ENCODE measurements around the gene CDH4. TPM values are rescaled to one million over a fixed set of nuclear protein-coding genes. Genes with fewer than 3 reads are reported as not detected.

Gene CDH4
- total RNA-seq, 1 experiment from 2014 or later: 25.0 TPM

DNA sequence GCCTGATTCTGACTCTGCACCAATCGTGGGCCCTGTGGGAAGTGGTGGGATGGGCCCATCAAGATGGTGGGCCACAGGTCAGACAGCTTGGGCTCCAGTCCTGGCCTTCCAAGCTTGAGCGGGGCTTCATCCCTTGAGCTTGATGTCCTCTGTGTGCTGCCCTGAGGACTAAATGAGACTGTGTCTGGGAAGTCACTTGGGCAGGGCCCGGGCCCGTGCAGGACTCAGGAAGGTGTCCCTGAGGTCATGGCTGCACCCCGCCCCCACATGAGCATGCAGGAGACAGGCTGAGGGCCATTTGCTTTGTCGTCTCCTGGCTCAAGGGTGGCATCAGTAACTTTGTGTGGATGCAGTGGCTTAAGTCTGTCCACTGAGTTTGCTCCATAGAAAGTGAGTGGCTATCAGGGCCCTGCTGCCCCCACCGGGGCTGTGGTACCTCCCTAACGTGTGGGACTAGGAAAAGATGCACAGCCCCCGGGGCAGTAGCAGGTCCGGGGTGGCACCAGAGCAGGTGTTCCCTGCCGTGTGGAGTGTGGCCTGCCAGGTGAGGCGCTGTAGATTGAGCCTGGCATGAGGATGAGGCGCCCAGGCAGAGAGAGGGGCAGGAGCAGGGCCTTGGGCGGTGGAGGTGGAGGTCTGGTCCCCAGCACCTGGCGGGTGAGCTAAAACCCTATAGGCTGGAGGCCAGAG lies 515.0 kb downstream of the CDH4 start:
- CTCF ChIA-PET: interaction anchor here (0.6 kb wide), 1 partner anchor 109 kb away, joined by 3 read pairs; no protein-coding TSS in a partner anchor
- no peaks in the 10 kb centered on the region for H3K4me1 Mint-ChIP-seq (ENCODE audit: insufficient read depth, unreplicated experiment)
- DNase-seq (ENCODE audit: unreplicated experiment): no peak
- H3K27me3 Mint-ChIP-seq (ENCODE audit: insufficient read depth, unreplicated experiment): no peaks in the 10 kb centered on the region
- TF ChIP-seq, protein P1, sequence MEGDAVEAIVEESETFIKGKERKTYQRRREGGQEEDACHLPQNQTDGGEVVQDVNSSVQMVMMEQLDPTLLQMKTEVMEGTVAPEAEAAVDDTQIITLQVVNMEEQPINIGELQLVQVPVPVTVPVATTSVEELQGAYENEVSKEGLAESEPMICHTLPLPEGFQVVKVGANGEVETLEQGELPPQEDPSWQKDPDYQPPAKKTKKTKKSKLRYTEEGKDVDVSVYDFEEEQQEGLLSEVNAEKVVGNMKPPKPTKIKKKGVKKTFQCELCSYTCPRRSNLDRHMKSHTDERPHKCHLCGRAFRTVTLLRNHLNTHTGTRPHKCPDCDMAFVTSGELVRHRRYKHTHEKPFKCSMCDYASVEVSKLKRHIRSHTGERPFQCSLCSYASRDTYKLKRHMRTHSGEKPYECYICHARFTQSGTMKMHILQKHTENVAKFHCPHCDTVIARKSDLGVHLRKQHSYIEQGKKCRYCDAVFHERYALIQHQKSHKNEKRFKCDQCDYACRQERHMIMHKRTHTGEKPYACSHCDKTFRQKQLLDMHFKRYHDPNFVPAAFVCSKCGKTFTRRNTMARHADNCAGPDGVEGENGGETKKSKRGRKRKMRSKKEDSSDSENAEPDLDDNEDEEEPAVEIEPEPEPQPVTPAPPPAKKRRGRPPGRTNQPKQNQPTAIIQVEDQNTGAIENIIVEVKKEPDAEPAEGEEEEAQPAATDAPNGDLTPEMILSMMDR (IDR thresholded peaks at IDR 0.05; ENCODE audit: unreplicated experiment): no peak
- no TSS peak for BruUV-seq (replicated peaks)
- POLR2A ChIA-PET: no interaction called here
- H3K36me3 Mint-ChIP-seq (ENCODE audit: insufficient read depth, unreplicated experiment): peaks cover 5% of the 10 kb centered on the region
- intact Hi-C loops (cut with micrococcal nuclease): no loop called here
- no peaks in the 10 kb centered on the region for H3K9me3 Mint-ChIP-seq (ENCODE audit: unreplicated experiment)
- H3K4me3 Mint-ChIP-seq (ENCODE audit: unreplicated experiment): no peak overlapping the region
- no peak overlapping the region for H3K27ac Mint-ChIP-seq (ENCODE audit: low read depth, unreplicated experiment)

DNA sequence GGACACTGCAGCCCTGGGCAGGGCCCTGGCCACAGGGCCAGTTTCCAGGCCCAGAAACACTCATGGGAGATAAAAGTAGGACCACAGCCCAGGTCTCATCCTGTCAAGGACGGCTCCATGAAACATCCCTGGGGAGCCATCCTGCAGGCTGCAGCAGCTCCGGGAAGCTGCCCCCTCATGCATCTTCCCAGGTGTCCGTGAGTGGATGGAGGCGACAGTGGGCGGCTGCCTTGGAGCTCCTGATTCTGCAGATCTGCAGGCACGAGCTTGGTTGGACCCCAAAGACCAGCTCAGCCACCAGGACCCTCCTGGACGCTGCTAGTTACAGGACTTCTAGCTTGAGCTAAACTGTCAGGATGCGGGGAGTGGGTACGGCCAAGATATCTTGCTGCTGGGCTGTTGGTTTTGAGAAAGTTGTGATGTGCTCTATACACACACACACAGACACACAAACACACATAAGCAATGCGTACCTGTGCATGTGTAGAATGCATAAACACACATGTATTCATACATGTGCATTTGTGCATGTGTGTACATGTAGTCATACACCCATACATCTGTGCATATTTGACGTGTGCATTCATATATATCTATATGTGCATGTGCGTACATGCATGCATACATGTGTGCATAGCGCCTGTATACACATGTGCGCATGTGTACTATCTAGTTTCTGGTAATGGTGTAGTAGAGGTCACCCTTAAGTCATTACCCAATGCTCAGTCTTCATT lies 515.9 kb downstream of the CDH4 start:
- DNase-seq (ENCODE audit: unreplicated experiment): no peak
- Mint-ChIP-seq H3K4me1 (ENCODE audit: insufficient read depth, unreplicated experiment) (no peaks in the 10 kb centered on the region), H3K36me3 (ENCODE audit: insufficient read depth, unreplicated experiment) (peaks cover 5% of the 10 kb centered on the region), H3K4me3 (ENCODE audit: unreplicated experiment) (no peak overlapping the region), H3K9me3 (ENCODE audit: unreplicated experiment) (no peaks in the 10 kb centered on the region), H3K27ac (ENCODE audit: low read depth, unreplicated experiment) (no peak overlapping the region), H3K27me3 (ENCODE audit: insufficient read depth, unreplicated experiment) (no peaks in the 10 kb centered on the region)
- intact Hi-C loops (cut with micrococcal nuclease): no loop called here
- ChIA-PET CTCF (interaction anchor here (0.6 to 0.7 kb wide), 3 partner anchors 110 to 241 kb away, joined by 3 read pairs; no protein-coding TSS in a partner anchor), POLR2A (no interaction called here)
- TF ChIP-seq, protein P1 (IDR thresholded peaks at IDR 0.05; ENCODE audit: unreplicated experiment): no peak
- BruUV-seq (replicated peaks): no TSS peak

GRCh38 chr20:61768571-61769285 lies 516.7 kb downstream of the CDH4 start:
- CTCF ChIA-PET: interaction anchor here (0.7 kb wide), 2 partner anchors 110 to 242 kb away, joined by 3 read pairs; no protein-coding TSS in a partner anchor
- BruUV-seq (replicated peaks): no TSS peak
- no peaks in the 10 kb centered on the region for H3K4me1 Mint-ChIP-seq (ENCODE audit: insufficient read depth, unreplicated experiment)
- H3K27ac Mint-ChIP-seq (ENCODE audit: low read depth, unreplicated experiment): no peak overlapping the region
- no peaks in the 10 kb centered on the region for H3K9me3 Mint-ChIP-seq (ENCODE audit: unreplicated experiment)
- intact Hi-C loops (cut with micrococcal nuclease): no loop called here
- TF ChIP-seq, protein P1 (IDR thresholded peaks at IDR 0.05; ENCODE audit: unreplicated experiment): no peak
- peaks cover 5% of the 10 kb centered on the region for H3K36me3 Mint-ChIP-seq (ENCODE audit: insufficient read depth, unreplicated experiment)
- POLR2A ChIA-PET: interaction anchor here (1.6 kb wide), 1 partner anchor 20 kb away, joined by 4 read pairs; no protein-coding TSS in a partner anchor
- no peak for DNase-seq (ENCODE audit: unreplicated experiment)
- no peak overlapping the region for H3K4me3 Mint-ChIP-seq (ENCODE audit: unreplicated experiment)
- H3K27me3 Mint-ChIP-seq (ENCODE audit: insufficient read depth, unreplicated experiment): no peaks in the 10 kb centered on the region

Measured in MCF 10A (cell line).